ENCODE data around the gene PHACTR1.

DNA sequence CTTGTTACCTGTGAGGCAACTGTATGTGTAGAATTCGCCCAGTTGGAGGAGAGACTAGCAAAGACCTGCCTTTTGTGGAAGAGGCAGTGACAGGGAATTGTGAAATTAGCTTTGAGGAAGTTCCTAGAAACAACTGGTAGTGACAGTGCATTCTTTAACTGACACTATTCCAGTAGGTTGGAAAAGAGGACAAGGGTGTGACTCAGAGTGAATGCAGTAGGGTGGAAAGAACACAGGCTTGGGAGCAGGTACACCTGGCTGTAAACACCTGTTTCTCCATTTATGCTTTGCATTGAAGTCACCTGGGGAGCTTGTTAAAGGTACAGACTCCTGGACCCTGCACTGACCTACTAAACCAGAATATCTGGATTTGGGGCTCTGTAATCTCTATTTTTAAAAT, 295.7 kb downstream of the PHACTR1 start:
- TF ChIP-seq RFX5 (IDR thresholded peaks at IDR 0.05; ENCODE audit: low read depth, low read length) = no peak
- TF ChIP-seq, protein P1, sequence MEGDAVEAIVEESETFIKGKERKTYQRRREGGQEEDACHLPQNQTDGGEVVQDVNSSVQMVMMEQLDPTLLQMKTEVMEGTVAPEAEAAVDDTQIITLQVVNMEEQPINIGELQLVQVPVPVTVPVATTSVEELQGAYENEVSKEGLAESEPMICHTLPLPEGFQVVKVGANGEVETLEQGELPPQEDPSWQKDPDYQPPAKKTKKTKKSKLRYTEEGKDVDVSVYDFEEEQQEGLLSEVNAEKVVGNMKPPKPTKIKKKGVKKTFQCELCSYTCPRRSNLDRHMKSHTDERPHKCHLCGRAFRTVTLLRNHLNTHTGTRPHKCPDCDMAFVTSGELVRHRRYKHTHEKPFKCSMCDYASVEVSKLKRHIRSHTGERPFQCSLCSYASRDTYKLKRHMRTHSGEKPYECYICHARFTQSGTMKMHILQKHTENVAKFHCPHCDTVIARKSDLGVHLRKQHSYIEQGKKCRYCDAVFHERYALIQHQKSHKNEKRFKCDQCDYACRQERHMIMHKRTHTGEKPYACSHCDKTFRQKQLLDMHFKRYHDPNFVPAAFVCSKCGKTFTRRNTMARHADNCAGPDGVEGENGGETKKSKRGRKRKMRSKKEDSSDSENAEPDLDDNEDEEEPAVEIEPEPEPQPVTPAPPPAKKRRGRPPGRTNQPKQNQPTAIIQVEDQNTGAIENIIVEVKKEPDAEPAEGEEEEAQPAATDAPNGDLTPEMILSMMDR (conservative IDR thresholded peaks at IDR 0.05; ENCODE audit: low read depth, low read length) = no peak
- TF ChIP-seq RAD21 (IDR thresholded peaks at IDR 0.05; ENCODE audit: low read length) = no peak
- no peak for TF ChIP-seq MXI1 (IDR thresholded peaks at IDR 0.05; ENCODE audit: borderline replicate concordance, low read depth, low read length)
- TF ChIP-seq POLR2A (IDR thresholded peaks at IDR 0.05; ENCODE audit: low read depth, low read length) = no peak
- TF ChIP-seq RCOR1 (IDR thresholded peaks at IDR 0.05; ENCODE audit: insufficient replicate concordance, low read length) = no peak
- no peak for TF ChIP-seq BHLHE40 (IDR thresholded peaks at IDR 0.05; ENCODE audit: low read depth, low read length)
- no peak for TF ChIP-seq MAFK (IDR thresholded peaks at IDR 0.05; ENCODE audit: low read depth, low read length)
- no peak for TF ChIP-seq SMC3 (IDR thresholded peaks at IDR 0.05; ENCODE audit: low read depth, low read length)
- no peak for TF ChIP-seq CEBPB (IDR thresholded peaks at IDR 0.05; ENCODE audit: low read depth, low read length)
- TF ChIP-seq CHD1 (IDR thresholded peaks at IDR 0.05; ENCODE audit: low read depth, low read length) = no peak
